NT2/D1 (cell line): ENCODE measurements around the gene MEDAG.

Experiments used
- SUZ12 ChIP-seq: IDR thresholded peaks from 2 replicates; pipeline ENCODE4 v1.6.1; 2011; ENCODE audit not compliant: insufficient read length, insufficient read depth; ENCODE audit errors: extremely low read depth
- YY1 ChIP-seq: IDR thresholded peaks from 2 replicates; pipeline ENCODE4 v1.6.1; 2011; ENCODE audit not compliant: insufficient read length, insufficient read depth
- ZNF274 ChIP-seq: IDR thresholded peaks from 2 replicates; pipeline ENCODE4 v1.6.1; 2011; ENCODE audit warnings: mild to moderate bottlenecking, low read depth, low read length

DNA sequence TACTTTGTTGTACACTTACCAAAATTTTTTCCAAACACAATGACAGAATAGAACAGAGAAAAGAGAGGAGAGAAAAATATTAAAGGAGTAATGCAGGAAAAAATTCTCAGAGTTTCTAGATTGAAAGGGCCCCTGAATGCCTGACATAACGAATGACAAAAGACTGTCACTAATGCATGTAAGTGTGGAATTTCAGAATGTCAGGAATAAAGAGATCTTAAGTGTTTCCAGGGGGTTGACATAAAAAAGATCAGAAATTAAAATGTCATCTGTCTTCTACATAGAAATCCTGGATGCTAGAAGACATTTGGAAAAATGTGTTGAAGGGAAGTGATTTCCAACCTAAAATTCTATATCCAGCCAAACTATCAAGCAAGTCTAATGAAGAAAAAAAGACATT lies 53.6 kb downstream of the MEDAG start:
- TF ChIP-seq SUZ12: no peak
- TF ChIP-seq ZNF274: no peak
- TF ChIP-seq YY1: no peak
